SK-N-SH (cell line): ENCODE results near the gene CCDC197.

ENCODE experiments used
- ELF1 ChIP-seq: IDR thresholded peaks from 2 replicates; pipeline ENCODE4 v1.4.0; 2012
- EP300 ChIP-seq, 2 experiments: IDR thresholded peaks; 2 replicates each; pipeline versions ENCODE4 v1.4.0 to v1.6.1; 2012; ENCODE audit warnings: borderline replicate concordance in 1 of 2, low read depth in 1 of 2, low read length in 1 of 2
- NFIC ChIP-seq: IDR thresholded peaks from 2 replicates; pipeline ENCODE4 v1.4.0; 2012; ENCODE audit warnings: borderline replicate concordance
- POLR2AphosphoS5 ChIP-seq: IDR thresholded peaks from 2 replicates; pipeline ENCODE4 v1.6.1; 2012; ENCODE audit warnings: low read depth, low read length
- TAF1 ChIP-seq: IDR thresholded peaks from 2 replicates; pipeline ENCODE4 v1.6.1; 2012; ENCODE audit warnings: low read depth, mild to moderate bottlenecking, low read length, moderate library complexity, borderline replicate concordance
- TCF12 ChIP-seq: IDR thresholded peaks from 2 replicates; pipeline ENCODE4 v1.4.0; 2012
- TEAD4 ChIP-seq: IDR thresholded peaks from 2 replicates; pipeline ENCODE4 v1.4.0; 2012; ENCODE audit warnings: mild to moderate bottlenecking, borderline replicate concordance; ENCODE audit not compliant: insufficient read depth
- TF ChIP-seq, protein P1 (sequence below): fragments of 200-600 bp; sonication (generic); IDR thresholded peaks from 2 replicates; pipeline ENCODE4 v1.6.1; 2017; ENCODE audit warnings: antibody characterized with exemption, mild to moderate bottlenecking, moderate library complexity
- TF ChIP-seq, protein P2 (sequence below): fragments of 150-350 bp; IDR thresholded peaks from 2 replicates; pipeline ENCODE4 v1.6.1; 2017; ENCODE audit warnings: antibody characterized with exemption, low read length, low read depth, borderline replicate concordance

DNA sequence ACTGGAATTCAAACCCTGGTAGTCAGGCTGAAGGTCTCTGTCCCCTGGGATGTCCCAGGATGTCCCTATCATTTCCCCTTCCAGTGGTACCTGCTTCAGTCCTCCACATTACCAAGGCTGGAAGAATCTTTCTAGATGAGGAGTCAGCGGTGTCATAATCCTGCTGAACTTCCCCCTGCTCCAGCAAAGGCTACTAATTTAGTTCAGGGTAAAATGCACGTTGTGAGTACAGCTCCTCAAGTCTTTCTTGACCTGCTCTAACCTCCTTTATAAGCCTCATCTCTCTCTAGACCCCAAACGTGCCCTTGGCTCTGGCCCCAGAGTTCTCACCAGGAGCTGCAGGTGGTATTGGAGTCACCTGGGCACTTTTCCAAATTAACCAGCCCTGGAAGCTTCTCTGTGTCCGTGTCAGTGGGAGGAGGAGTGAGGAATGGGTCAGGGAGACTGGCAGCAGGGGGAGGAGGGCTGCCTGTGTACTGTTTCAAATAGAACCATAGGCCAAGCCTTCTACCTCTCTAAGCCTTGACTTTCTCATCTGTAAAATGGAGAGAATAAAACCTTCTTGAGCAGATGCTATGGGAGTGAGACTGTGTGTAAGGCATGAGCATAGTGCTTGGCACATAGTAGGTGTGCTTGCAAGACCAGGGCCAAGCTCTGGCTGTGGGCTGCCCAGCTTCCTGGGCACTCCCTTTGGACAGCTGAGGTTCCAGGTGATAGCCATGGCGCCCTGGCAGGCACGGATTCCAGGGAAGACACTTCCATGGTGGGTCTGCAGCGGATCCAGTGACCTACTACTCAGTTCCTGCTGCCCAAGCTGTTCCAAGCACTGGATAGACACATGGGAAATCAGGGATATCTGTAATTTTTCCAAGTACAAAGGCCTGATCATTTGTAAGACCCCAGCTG lies 45.2 kb upstream of the CCDC197 start:
- TF ChIP-seq NFIC (no peak), EP300 (IDR thresholded peaks at IDR 0.05; ENCODE audit: borderline replicate concordance in 1 of 2, low read depth in 1 of 2, low read length in 1 of 2) (no peak), TEAD4 (no peak), TCF12 (no peak), ELF1 (no peak), POLR2AphosphoS5 (no peak), TAF1 (no peak)
- TF ChIP-seq, protein P1, sequence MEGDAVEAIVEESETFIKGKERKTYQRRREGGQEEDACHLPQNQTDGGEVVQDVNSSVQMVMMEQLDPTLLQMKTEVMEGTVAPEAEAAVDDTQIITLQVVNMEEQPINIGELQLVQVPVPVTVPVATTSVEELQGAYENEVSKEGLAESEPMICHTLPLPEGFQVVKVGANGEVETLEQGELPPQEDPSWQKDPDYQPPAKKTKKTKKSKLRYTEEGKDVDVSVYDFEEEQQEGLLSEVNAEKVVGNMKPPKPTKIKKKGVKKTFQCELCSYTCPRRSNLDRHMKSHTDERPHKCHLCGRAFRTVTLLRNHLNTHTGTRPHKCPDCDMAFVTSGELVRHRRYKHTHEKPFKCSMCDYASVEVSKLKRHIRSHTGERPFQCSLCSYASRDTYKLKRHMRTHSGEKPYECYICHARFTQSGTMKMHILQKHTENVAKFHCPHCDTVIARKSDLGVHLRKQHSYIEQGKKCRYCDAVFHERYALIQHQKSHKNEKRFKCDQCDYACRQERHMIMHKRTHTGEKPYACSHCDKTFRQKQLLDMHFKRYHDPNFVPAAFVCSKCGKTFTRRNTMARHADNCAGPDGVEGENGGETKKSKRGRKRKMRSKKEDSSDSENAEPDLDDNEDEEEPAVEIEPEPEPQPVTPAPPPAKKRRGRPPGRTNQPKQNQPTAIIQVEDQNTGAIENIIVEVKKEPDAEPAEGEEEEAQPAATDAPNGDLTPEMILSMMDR: no peak
- TF ChIP-seq, protein P2, sequence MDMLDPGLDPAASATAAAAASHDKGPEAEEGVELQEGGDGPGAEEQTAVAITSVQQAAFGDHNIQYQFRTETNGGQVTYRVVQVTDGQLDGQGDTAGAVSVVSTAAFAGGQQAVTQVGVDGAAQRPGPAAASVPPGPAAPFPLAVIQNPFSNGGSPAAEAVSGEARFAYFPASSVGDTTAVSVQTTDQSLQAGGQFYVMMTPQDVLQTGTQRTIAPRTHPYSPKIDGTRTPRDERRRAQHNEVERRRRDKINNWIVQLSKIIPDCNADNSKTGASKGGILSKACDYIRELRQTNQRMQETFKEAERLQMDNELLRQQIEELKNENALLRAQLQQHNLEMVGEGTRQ: no peak
